ENCODE data around the gene POU2AF1.

- TF ChIP-seq CTCF (IDR thresholded peaks at IDR 0.05) (no peak), EP300 (IDR thresholded peaks at IDR 0.05; ENCODE audit: low read depth) (no peak), POLR2A (IDR thresholded peaks at IDR 0.05) (no peak)
Observed at GRCh38 chr11:111342329-111342728, 36.7 kb downstream of the POU2AF1 start.
